RWPE2 (cell line): Measurements from ENCODE around the gene WDR86.

Source experiments
- ATAC-seq: fragments of 200-7000 bp; cut with Tn5 transposase; 3 replicates; pipeline ENCODE4 v1.9.1; 2021; ENCODE audit warnings: low read depth
- DNase-seq: peaks from one replicate; pipeline ENCODE4 v3.0.0-alpha.2; 2020; ENCODE audit warnings: low spot score
- H3K27ac ChIP-seq: fragments of 450-650 bp; 2 replicates; pipeline ENCODE4 v1.5.1; 2017; ENCODE audit warnings: mild to moderate bottlenecking; ENCODE audit not compliant: poor library complexity, severe bottlenecking
- H3K27me3 ChIP-seq: fragments of 250-450 bp; sonication (Bioruptor Pico); 2 replicates; pipeline ENCODE4 v1.5.1; 2021; ENCODE audit warnings: mild to moderate bottlenecking, moderate library complexity; ENCODE audit not compliant: insufficient read depth, poor library complexity, severe bottlenecking
- H3K36me3 ChIP-seq: fragments of 250-450 bp; sonication (Bioruptor Pico); 2 replicates; pipeline ENCODE4 v1.5.1; 2020; ENCODE audit warnings: low read depth, mild to moderate bottlenecking, moderate library complexity
- H3K4me1 ChIP-seq: fragments of 250-450 bp; sonication (Bioruptor Pico); 2 replicates; pipeline ENCODE4 v1.5.1; 2021; ENCODE audit warnings: mild to moderate bottlenecking, moderate library complexity; ENCODE audit not compliant: insufficient read depth, poor library complexity, severe bottlenecking
- H3K4me3 ChIP-seq: fragments of 250-450 bp; sonication (Bioruptor Pico); 2 replicates; pipeline ENCODE4 v1.5.1; 2021; ENCODE audit warnings: mild to moderate bottlenecking, moderate library complexity; ENCODE audit not compliant: severe bottlenecking
- H3K9me3 ChIP-seq: fragments of 250-450 bp; sonication (Bioruptor Pico); 2 replicates; pipeline ENCODE4 v1.5.1; 2021; ENCODE audit warnings: mild to moderate bottlenecking, moderate library complexity; ENCODE audit not compliant: severe bottlenecking
- CTCF ChIP-seq: fragments of 450-650 bp; IDR thresholded peaks from one replicate; pipeline ENCODE4 v1.5.1; 2017; ENCODE audit warnings: mild to moderate bottlenecking, moderate library complexity; ENCODE audit not compliant: poor library complexity, severe bottlenecking

WDR86 gene

GRCh38 chr7:151408498-151408838 lies 1.4 kb downstream of the WDR86 start:
- DNase-seq (no peak), ATAC-seq (no peak)
- H3K36me3 ChIP-seq = no peaks in the 10 kb centered on the region
- TF ChIP-seq CTCF = no peak
- H3K27me3 ChIP-seq = peaks cover 29% of the 10 kb centered on the region
- no peak overlapping the region for H3K27ac ChIP-seq
- no peaks in the 10 kb centered on the region for H3K4me1 ChIP-seq
- H3K9me3 ChIP-seq = no peaks in the 10 kb centered on the region
- no peak overlapping the region for H3K4me3 ChIP-seq

- no peaks in the 10 kb centered on the region for H3K36me3 ChIP-seq
- no peak for TF ChIP-seq CTCF
- no peaks in the 10 kb centered on the region for H3K9me3 ChIP-seq
- DNase-seq = no peak
- H3K4me3 ChIP-seq = no peak overlapping the region
- H3K27me3 ChIP-seq = peaks cover 27% of the 10 kb centered on the region
- no peak overlapping the region for H3K27ac ChIP-seq
- no peak for ATAC-seq
- no peaks in the 10 kb centered on the region for H3K4me1 ChIP-seq
These were observed 2.8 kb downstream of the WDR86 start for GRCh38 chr7:151406886-151407583.

- Histone ChIP-seq H3K27me3 (peaks cover 27% of the 10 kb centered on the region), H3K27ac (no peak overlapping the region), H3K9me3 (no peaks in the 10 kb centered on the region), H3K4me1 (no peaks in the 10 kb centered on the region), H3K36me3 (no peaks in the 10 kb centered on the region), H3K4me3 (no peak overlapping the region)
- no peak for DNase-seq
- ATAC-seq = no peak
- no peak for TF ChIP-seq CTCF
These were observed 3.6 kb downstream of the WDR86 start for GRCh38 chr7:151406051-151406875.

GRCh38 chr7:151405588-151405987 lies 4.2 kb downstream of the WDR86 start:
- no peak overlapping the region for H3K4me3 ChIP-seq
- H3K27me3 ChIP-seq = peaks cover 22% of the 10 kb centered on the region
- no peaks in the 10 kb centered on the region for H3K4me1 ChIP-seq
- no peak for TF ChIP-seq CTCF
- DNase-seq (no peak), ATAC-seq (no peak)
- no peaks in the 10 kb centered on the region for H3K9me3 ChIP-seq
- no peaks in the 10 kb centered on the region for H3K36me3 ChIP-seq
- H3K27ac ChIP-seq = no peak overlapping the region

GRCh38 chr7:151405056-151405455 lies 4.8 kb downstream of the WDR86 start:
- DNase-seq (no peak), ATAC-seq (no peak)
- H3K27me3 ChIP-seq = peaks cover 17% of the 10 kb centered on the region
- no peak overlapping the region for H3K4me3 ChIP-seq
- H3K4me1 ChIP-seq = no peaks in the 10 kb centered on the region
- no peaks in the 10 kb centered on the region for H3K9me3 ChIP-seq
- no peaks in the 10 kb centered on the region for H3K36me3 ChIP-seq
- no peak overlapping the region for H3K27ac ChIP-seq
- TF ChIP-seq CTCF = no peak
